ENCODE results near the gene CAMKK1.

CAMKK1 gene

DNA sequence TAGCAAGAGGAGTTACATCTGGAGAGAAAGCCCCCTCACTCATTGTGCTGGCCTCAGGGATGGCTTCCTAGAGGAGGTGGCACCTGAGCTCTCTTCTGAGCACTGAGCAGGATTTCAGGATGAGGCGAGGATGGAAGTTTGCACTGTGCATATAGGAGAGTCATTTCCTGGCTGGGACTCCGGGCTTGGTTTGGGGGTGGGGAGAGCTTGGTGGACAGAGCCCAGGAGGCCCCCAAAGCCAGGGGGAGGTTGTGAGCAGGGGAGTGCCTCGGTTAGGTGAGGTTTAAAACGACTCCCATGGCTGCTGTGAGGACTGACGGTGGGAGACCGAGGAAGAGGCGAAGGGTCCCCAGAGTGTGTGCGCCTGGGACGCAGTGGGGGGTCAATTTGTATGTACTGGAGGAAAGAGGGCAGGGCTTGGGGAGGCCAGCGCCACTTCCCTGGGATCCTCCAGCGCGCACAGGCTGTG is 1.2 kb downstream of the CAMKK1 start:
- TF ChIP-seq, protein P1, sequence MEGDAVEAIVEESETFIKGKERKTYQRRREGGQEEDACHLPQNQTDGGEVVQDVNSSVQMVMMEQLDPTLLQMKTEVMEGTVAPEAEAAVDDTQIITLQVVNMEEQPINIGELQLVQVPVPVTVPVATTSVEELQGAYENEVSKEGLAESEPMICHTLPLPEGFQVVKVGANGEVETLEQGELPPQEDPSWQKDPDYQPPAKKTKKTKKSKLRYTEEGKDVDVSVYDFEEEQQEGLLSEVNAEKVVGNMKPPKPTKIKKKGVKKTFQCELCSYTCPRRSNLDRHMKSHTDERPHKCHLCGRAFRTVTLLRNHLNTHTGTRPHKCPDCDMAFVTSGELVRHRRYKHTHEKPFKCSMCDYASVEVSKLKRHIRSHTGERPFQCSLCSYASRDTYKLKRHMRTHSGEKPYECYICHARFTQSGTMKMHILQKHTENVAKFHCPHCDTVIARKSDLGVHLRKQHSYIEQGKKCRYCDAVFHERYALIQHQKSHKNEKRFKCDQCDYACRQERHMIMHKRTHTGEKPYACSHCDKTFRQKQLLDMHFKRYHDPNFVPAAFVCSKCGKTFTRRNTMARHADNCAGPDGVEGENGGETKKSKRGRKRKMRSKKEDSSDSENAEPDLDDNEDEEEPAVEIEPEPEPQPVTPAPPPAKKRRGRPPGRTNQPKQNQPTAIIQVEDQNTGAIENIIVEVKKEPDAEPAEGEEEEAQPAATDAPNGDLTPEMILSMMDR (IDR thresholded peaks at IDR 0.05; ENCODE audit: insufficient read depth, missing control alignments) = no peak
- FAIRE-seq = no peak
- no peak for DNase-seq (ENCODE audit: insufficient read length, low spot score)

DNA sequence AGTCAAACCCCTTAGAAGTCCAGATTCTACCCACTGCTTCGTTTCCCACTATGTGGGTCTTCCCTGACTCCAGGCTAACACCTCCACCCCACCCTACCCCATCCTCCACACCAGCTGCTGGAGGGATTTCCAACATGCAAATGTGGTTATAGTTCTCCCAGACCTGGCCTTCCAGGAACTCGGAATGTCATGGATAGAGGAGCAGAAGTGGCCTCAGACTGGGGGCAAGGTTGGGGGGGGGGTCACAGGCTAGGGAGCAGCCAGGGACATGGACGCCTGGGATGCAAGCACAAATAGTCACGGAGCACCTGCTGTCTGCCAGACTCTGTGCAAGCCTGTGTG is 2.0 kb downstream of the CAMKK1 start:
- FAIRE-seq (no peak), DNase-seq (ENCODE audit: insufficient read length, low spot score) (no peak)
- TF ChIP-seq, protein P1 (IDR thresholded peaks at IDR 0.05; ENCODE audit: insufficient read depth, missing control alignments) = no peak

- no peak for FAIRE-seq
- TF ChIP-seq, protein P1 (IDR thresholded peaks at IDR 0.05; ENCODE audit: insufficient read depth, missing control alignments) = no peak
These were observed 2.6 kb downstream of the CAMKK1 start for GRCh38 chr17:3890082-3890877.

DNA sequence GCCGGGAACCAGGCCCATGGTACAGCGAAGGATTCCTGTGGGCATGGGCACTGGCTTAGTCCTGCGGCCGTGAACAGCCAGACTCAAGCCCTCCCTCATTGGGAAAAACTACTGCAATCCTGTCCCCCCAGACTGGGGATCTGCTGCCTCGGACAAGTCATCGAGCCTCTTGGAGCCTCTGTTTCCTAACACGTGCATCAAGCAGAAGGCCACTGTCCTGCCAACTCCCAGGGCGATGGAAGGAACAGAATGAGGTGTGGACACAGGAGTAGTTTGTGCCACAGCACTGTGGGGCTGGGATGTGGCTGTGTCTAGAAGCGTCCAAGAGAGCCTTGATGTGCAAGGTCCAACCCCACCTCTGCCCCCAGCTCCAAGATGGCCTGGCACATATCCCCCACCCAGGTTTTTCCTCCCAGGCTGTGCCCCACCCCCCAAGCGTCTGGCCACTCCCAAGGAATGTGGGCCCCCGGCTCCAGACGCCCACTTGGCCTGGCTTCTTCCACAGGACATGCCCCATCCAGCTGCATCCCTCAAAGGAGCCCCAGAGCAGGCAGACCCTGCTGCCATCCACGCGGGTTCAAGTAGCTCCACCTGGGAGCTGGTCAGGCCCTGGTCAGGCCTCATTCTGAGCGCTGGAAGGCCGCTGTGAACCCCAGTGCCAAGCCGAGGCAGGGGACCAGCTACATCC is 3.4 kb downstream of the CAMKK1 start:
- DNase-seq (ENCODE audit: insufficient read length, low spot score) (no peak), FAIRE-seq (no peak)
- TF ChIP-seq, protein P1 (IDR thresholded peaks at IDR 0.05; ENCODE audit: insufficient read depth, missing control alignments) = no peak

More at GRCh38 chr17:3890082-3890877, 2.6 kb downstream of the CAMKK1 start:
- peak; percentile 75 for DNase-seq (ENCODE audit: insufficient read length, low spot score)

DNA sequence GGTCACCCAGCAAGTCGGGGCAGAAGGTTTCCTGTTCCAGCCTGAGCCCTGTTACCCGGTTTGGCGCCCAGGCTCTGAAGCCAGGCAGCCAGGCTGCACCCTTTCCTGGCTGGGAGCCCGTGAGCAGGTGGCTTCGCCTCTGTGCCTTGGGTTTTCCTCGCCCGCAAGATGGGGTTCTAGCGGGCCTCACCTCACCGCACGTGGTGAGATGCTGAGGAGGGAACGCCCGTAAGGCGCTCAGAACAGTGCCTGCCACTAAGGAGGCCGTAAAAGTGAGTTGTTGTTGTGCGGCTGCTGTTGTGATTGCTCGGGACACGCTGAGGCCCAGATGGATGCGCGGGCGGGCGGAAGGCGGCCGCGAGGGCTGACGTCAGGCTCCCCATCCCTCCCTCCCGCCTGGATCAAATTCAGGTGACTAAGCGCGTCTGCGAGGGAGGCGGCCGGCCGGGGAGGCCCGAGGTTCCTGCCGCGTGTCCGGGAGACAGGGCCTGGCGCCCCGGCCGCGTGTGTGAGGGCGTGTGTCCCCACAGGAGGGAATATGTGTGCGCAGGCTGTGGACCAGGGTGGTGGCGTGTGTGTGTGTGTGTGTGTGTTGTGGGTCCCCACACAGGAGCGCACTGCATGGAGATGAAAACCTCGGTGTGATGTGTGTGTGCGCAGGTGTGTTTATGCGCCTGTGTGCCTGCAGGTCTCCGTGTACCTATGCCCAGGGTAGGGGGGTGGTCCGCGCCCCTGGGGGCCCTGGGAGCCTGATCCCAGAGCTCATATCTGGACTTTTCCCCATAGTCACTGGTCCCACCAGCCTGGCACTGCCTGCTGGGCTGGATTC is 4.3 kb downstream of the CAMKK1 start:
- FAIRE-seq (no peak), DNase-seq (ENCODE audit: insufficient read length, low spot score) (peak; percentile 80)

GRCh38 chr17:3887804-3888203 is 5.0 kb downstream of the CAMKK1 start:
- TF ChIP-seq, protein P1 (IDR thresholded peaks at IDR 0.05; ENCODE audit: insufficient read depth, missing control alignments) = no peak
- DNase-seq (ENCODE audit: insufficient read length, low spot score) (no peak), FAIRE-seq (no peak)

More for the DNA sequence above, 4.3 kb downstream of the CAMKK1 start:
- TF ChIP-seq, protein P1 (IDR thresholded peaks at IDR 0.05; ENCODE audit: insufficient read depth, missing control alignments) = no peak
